HCT116 (cell line): ENCODE results near the gene ARFGAP3. TPM values are rescaled to one million over a fixed set of nuclear protein-coding genes. Genes with fewer than 3 reads are reported as not detected.

Experiments
- ATAC-seq: fragments of 200-7000 bp; cut with Tn5 transposase; 2 replicates; pipeline ENCODE4 v1.9.1; 2020; ENCODE audit warnings: mild to moderate bottlenecking, moderate library complexity
- BruUV-seq: library from RNA; stranded (reverse); fragments of 400-500 nt; replicated peaks from 2 replicates; lab custom pipeline; 2021; lab: Mats Ljungman, UMichigan
- CTCF ChIA-PET: fragments of 300-600 bp; sonication (Branson Sonifier 250); formaldehyde crosslinking; loops from one replicate; lab custom pipeline; 2021; ENCODE audit warnings: antibody characterized with exemption; lab: Charles Lee
- POLR2A ChIA-PET: fragments of 300-600, 350-600 bp; sonication (Branson Sonifier 250); formaldehyde crosslinking; loops from one replicate; lab custom pipeline; 2021; ENCODE audit warnings: antibody characterized with exemption; lab: Charles Lee
- RAD21 ChIA-PET, 2 experiments: fragments of 300-600 bp; sonication (Branson Sonifier 250); formaldehyde crosslinking; loops; one replicate each; lab custom pipeline; 2023; ENCODE audit warnings: low total read pairs in 2 of 2; ENCODE audit not compliant: uncharacterized antibody in 2 of 2, unreplicated experiment in 2 of 2, low non-redundant PET in 1 of 2; lab: Charles Lee
- DNase-seq: peaks from one replicate; pipeline ENCODE4 v3.0.0-alpha.2; 2010; ENCODE audit warnings: low read depth, low spot score
- H2AFZ ChIP-seq: fragments of 200-600 bp; shearing (Covaris generic), sonication (generic); 2 replicates; pipeline ENCODE4 v1.6.1; 2017; ENCODE audit warnings: low read depth, mixed run types, mixed read lengths, antibody characterized with exemption, low read length; ENCODE audit not compliant: poor library complexity, severe bottlenecking
- H3K27ac ChIP-seq: 2 replicates; pipeline ENCODE4 v1.5.1; 2012; ENCODE audit warnings: low read depth, low read length
- H3K27me3 ChIP-seq: fragments of 200-600 bp; sonication (generic); 2 replicates; pipeline ENCODE4 v1.6.1; 2016; ENCODE audit warnings: mixed run types, low read length, mixed read lengths; ENCODE audit not compliant: insufficient read depth
- H3K36me3 ChIP-seq, 2 experiments: fragments of 200-500 bp in 1 of 2; fragments of 200-600 bp in 1 of 2; sonication (Bioruptor generic) in 1 of 2; sonication (generic) in 1 of 2; 2 replicates each; pipeline versions ENCODE4 v1.5.1 to v1.6.1; 2014 to 2016; ENCODE audit warnings: low read length in 2 of 2, inconsistent platforms in 1 of 2, mixed read lengths in 1 of 2, mixed run types in 1 of 2; ENCODE audit not compliant: insufficient read depth in 2 of 2, control insufficient read depth in 1 of 2
- H3K4me1 ChIP-seq, 2 experiments: fragments of 200-600 bp in 1 of 2; sonication (generic) in 1 of 2; 2 replicates each; pipeline versions ENCODE4 v1.5.1 to v1.6.1; 2012 to 2017; ENCODE audit warnings: low read length in 2 of 2, inconsistent platforms in 1 of 2, mild to moderate bottlenecking in 1 of 2, mixed read lengths in 1 of 2, mixed run types in 1 of 2, moderate library complexity in 1 of 2; ENCODE audit not compliant: insufficient read depth in 2 of 2, control insufficient read depth in 1 of 2
- H3K4me2 ChIP-seq: fragments of 200-600 bp; sonication (generic); 2 replicates; pipeline ENCODE4 v1.6.1; 2017; ENCODE audit warnings: mixed run types, low read length, mixed read lengths
- H3K4me3 ChIP-seq, 2 experiments: fragments of 200-600 bp in 1 of 2; sonication (generic) in 1 of 2; replicated peaks in 1 of 2; 2 replicates each; pipeline ENCODE4 v1.5.1; 2011 to 2016; ENCODE audit warnings: low read length in 2 of 2, control low read depth in 1 of 2, low read depth in 1 of 2, mild to moderate bottlenecking in 1 of 2, mixed read lengths in 1 of 2, mixed run types in 1 of 2
- H3K79me2 ChIP-seq: fragments of 200-600 bp; sonication (generic); 2 replicates; pipeline ENCODE4 v1.6.1; 2017; ENCODE audit warnings: mild to moderate bottlenecking, mixed run types, low read length, moderate library complexity, mixed read lengths; ENCODE audit not compliant: insufficient read depth
- H3K9ac ChIP-seq: fragments of 200-600 bp; sonication (generic); 2 replicates; pipeline ENCODE4 v1.6.1; 2016; ENCODE audit warnings: low read length, mixed read lengths
- H3K9me2 ChIP-seq: fragments of 200-600 bp; sonication (generic), shearing (Covaris generic); 2 replicates; pipeline ENCODE4 v1.6.1; 2017; ENCODE audit warnings: mixed run types, mild to moderate bottlenecking, moderate library complexity; ENCODE audit not compliant: insufficient read depth
- H3K9me3 ChIP-seq, 2 experiments: fragments of 200-500 bp in 1 of 2; fragments of 200-600 bp in 1 of 2; sonication (Bioruptor generic) in 1 of 2; sonication (generic) in 1 of 2; 2 replicates each; pipeline ENCODE4 v1.6.1; 2014 to 2017; ENCODE audit warnings: low read length in 2 of 2, mixed read lengths in 2 of 2, inconsistent platforms in 1 of 2, low read depth in 1 of 2, mild to moderate bottlenecking in 1 of 2, mixed run types in 1 of 2, moderate library complexity in 1 of 2; ENCODE audit not compliant: control insufficient read depth in 1 of 2, insufficient read depth in 1 of 2
- H4K20me1 ChIP-seq: fragments of 200-600 bp; sonication (generic), shearing (Covaris generic); 2 replicates; pipeline ENCODE4 v1.6.1; 2017; ENCODE audit warnings: mixed run types, mild to moderate bottlenecking, moderate library complexity; ENCODE audit not compliant: insufficient read depth
- EGR1 ChIP-seq: IDR thresholded peaks from 2 replicates; pipeline ENCODE4 v1.6.1; 2012; ENCODE audit warnings: low read depth
- ELF1 ChIP-seq: IDR thresholded peaks from 2 replicates; pipeline ENCODE4 v1.6.1; 2012; ENCODE audit warnings: low read depth, borderline replicate concordance
- FOSL1 ChIP-seq: IDR thresholded peaks from 2 replicates; pipeline ENCODE4 v1.6.1; 2012; ENCODE audit warnings: low read depth
- JUND ChIP-seq: IDR thresholded peaks from 2 replicates; pipeline ENCODE4 v1.6.1; 2012
- POLR2A ChIP-seq: IDR thresholded peaks from 2 replicates; pipeline ENCODE4 v1.7.0; 2011; ENCODE audit warnings: borderline replicate concordance; ENCODE audit not compliant: insufficient read depth, insufficient read length; ENCODE audit errors: extremely low read depth
- POLR2AphosphoS5 ChIP-seq: IDR thresholded peaks from 2 replicates; pipeline ENCODE4 v1.6.1; 2011; ENCODE audit warnings: mild to moderate bottlenecking, low read depth, low read length, moderate library complexity
- RAD21 ChIP-seq: IDR thresholded peaks from 2 replicates; pipeline ENCODE4 v1.6.1; 2012; ENCODE audit warnings: low read depth, mild to moderate bottlenecking
- SIN3A ChIP-seq: IDR thresholded peaks from 2 replicates; pipeline ENCODE4 v1.6.1; 2012; ENCODE audit warnings: low read depth
- YY1 ChIP-seq: IDR thresholded peaks from 2 replicates; pipeline ENCODE4 v1.6.1; 2011; ENCODE audit warnings: low read length, low read depth, moderate library complexity, mild to moderate bottlenecking; ENCODE audit not compliant: insufficient replicate concordance; ENCODE audit errors: extremely low read depth
- intact Hi-C: fragments of 100-400 bp; cut with micrococcal nuclease; formaldehyde crosslinking; loops from 2 replicates; pipeline ENCODE4 v1.10.0; 2022
- total RNA-seq: library from RNA; stranded (reverse); gene quantifications from one replicate; pipeline ENCODE4 v1.2.1, GENCODE V29; 2021; ENCODE audit not compliant: unreplicated experiment
- TF ChIP-seq, protein P1 (sequence below): IDR thresholded peaks from 2 replicates; pipeline ENCODE4 v1.6.1; 2011; ENCODE audit warnings: mild to moderate bottlenecking, low read length, moderate library complexity; ENCODE audit not compliant: insufficient replicate concordance; ENCODE audit errors: extremely low read depth
- TF ChIP-seq, protein P2 (sequence below): IDR thresholded peaks from 2 replicates; pipeline ENCODE4 v1.6.1; 2012
- TF ChIP-seq, protein P3 (sequence below), 3 experiments: fragments of 200-600 bp in 1 of 3; sonication (generic) in 1 of 3; IDR thresholded peaks in 2 of 3; conservative IDR thresholded peaks in 1 of 3; 2 replicates each; pipeline ENCODE4 v1.5.1; 2012 to 2017; ENCODE audit warnings: low read depth in 2 of 3, low read length in 2 of 3, antibody characterized with exemption in 1 of 3, borderline replicate concordance in 1 of 3, control low read depth in 1 of 3, mild to moderate bottlenecking in 1 of 3, mixed read lengths in 1 of 3, mixed run types in 1 of 3, moderate library complexity in 1 of 3; ENCODE audit not compliant: insufficient read depth in 1 of 3
- TF ChIP-seq, protein P4 (sequence below): IDR thresholded peaks from 2 replicates; pipeline ENCODE4 v1.6.1; 2012; ENCODE audit warnings: low read depth

Gene ARFGAP3
- total RNA-seq, 1 experiment from 2014 or later, result 15.4 TPM

DNA sequence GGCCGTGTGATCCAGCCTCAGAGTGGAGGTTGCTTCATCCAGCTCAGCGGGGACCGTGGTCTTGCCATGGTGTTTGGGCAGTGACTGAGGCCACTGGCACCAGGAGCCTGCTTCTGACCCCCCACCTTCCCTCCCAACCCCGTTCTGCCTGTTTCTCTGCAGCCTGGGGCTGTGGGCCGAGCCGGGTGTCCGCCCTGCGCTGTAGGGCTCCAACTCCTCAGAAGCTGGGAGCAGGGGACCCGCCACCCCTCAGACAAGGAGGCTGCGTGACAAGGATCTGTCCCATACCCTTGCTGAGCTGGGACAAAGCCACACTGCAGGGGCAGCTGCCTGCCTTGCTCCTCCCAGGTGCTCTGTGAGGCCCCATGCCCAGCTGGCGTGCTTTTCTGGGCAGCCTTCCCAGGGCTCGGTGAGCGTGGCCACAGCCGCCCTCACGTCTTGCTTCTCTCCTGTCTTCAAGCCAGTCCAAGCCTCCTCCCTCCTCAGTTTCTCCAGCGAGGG is 11.7 kb upstream of the ARFGAP3 start:
- intact Hi-C loops, result loop anchor here (5.0 to 10.0 kb wide), 2 partner anchors 86 to 234 kb away; no protein-coding TSS in a partner anchor
- POLR2A ChIA-PET, result interaction anchor here (2.2 kb wide), 1 partner anchor 253 kb away, joined by 13 read pairs; the partner anchor contains the start of gene POLDIP3
- H3K4me1 ChIP-seq, result peaks cover 0 to 14% of the 10 kb centered on the region in 2 experiments; a peak in 3 of 4 replicates
- peaks cover 2 to 10% of the 10 kb centered on the region in 2 experiments; a peak in 2 of 4 replicates for H3K36me3 ChIP-seq
- H3K9me2 ChIP-seq, result no peaks in the 10 kb centered on the region
- H3K27ac ChIP-seq, result peak overlapping the region; percentile 7; the same call in 1 of the 2 replicates
- no peaks in the 10 kb centered on the region for H3K27me3 ChIP-seq
- DNase-seq (no peak), ATAC-seq (no peak)
- no peak overlapping the region for H2AFZ ChIP-seq
- CTCF ChIA-PET, result interaction anchor here (0.9 to 1.6 kb wide), 6 partner anchors 8 to 248 kb away, joined by 3 to 9 read pairs (median 5); no protein-coding TSS in a partner anchor
- no peaks in the 10 kb centered on the region for H3K9me3 ChIP-seq
- no peak overlapping the region for H3K9ac ChIP-seq
- no peaks in the 10 kb centered on the region for H3K79me2 ChIP-seq
- BruUV-seq, result no TSS peak
- H4K20me1 ChIP-seq, result no peaks in the 10 kb centered on the region
- no peak overlapping the region for H3K4me3 ChIP-seq
- H3K4me2 ChIP-seq, result no peak overlapping the region
- TF ChIP-seq, protein P1, sequence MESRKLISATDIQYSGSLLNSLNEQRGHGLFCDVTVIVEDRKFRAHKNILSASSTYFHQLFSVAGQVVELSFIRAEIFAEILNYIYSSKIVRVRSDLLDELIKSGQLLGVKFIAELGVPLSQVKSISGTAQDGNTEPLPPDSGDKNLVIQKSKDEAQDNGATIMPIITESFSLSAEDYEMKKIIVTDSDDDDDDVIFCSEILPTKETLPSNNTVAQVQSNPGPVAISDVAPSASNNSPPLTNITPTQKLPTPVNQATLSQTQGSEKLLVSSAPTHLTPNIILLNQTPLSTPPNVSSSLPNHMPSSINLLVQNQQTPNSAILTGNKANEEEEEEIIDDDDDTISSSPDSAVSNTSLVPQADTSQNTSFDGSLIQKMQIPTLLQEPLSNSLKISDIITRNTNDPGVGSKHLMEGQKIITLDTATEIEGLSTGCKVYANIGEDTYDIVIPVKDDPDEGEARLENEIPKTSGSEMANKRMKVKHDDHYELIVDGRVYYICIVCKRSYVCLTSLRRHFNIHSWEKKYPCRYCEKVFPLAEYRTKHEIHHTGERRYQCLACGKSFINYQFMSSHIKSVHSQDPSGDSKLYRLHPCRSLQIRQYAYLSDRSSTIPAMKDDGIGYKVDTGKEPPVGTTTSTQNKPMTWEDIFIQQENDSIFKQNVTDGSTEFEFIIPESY, result no peak
- TF ChIP-seq RAD21 (no peak), YY1 (no peak), ELF1 (no peak), FOSL1 (no peak), POLR2AphosphoS5 (no peak), EGR1 (no peak), POLR2A (no peak), JUND (no peak), SIN3A (no peak)
- TF ChIP-seq, protein P2, sequence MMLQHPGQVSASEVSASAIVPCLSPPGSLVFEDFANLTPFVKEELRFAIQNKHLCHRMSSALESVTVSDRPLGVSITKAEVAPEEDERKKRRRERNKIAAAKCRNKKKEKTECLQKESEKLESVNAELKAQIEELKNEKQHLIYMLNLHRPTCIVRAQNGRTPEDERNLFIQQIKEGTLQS, result no peak
- TF ChIP-seq, protein P3, sequence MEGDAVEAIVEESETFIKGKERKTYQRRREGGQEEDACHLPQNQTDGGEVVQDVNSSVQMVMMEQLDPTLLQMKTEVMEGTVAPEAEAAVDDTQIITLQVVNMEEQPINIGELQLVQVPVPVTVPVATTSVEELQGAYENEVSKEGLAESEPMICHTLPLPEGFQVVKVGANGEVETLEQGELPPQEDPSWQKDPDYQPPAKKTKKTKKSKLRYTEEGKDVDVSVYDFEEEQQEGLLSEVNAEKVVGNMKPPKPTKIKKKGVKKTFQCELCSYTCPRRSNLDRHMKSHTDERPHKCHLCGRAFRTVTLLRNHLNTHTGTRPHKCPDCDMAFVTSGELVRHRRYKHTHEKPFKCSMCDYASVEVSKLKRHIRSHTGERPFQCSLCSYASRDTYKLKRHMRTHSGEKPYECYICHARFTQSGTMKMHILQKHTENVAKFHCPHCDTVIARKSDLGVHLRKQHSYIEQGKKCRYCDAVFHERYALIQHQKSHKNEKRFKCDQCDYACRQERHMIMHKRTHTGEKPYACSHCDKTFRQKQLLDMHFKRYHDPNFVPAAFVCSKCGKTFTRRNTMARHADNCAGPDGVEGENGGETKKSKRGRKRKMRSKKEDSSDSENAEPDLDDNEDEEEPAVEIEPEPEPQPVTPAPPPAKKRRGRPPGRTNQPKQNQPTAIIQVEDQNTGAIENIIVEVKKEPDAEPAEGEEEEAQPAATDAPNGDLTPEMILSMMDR (IDR thresholded peaks at IDR 0.05 in 2 of 3, conservative IDR thresholded peaks at IDR 0.05 in 1 of 3; ENCODE audit: borderline replicate concordance in 1 of 3, insufficient read depth in 1 of 3, low read depth in 2 of 3, low read length in 2 of 3), result no peak
- TF ChIP-seq, protein P4, sequence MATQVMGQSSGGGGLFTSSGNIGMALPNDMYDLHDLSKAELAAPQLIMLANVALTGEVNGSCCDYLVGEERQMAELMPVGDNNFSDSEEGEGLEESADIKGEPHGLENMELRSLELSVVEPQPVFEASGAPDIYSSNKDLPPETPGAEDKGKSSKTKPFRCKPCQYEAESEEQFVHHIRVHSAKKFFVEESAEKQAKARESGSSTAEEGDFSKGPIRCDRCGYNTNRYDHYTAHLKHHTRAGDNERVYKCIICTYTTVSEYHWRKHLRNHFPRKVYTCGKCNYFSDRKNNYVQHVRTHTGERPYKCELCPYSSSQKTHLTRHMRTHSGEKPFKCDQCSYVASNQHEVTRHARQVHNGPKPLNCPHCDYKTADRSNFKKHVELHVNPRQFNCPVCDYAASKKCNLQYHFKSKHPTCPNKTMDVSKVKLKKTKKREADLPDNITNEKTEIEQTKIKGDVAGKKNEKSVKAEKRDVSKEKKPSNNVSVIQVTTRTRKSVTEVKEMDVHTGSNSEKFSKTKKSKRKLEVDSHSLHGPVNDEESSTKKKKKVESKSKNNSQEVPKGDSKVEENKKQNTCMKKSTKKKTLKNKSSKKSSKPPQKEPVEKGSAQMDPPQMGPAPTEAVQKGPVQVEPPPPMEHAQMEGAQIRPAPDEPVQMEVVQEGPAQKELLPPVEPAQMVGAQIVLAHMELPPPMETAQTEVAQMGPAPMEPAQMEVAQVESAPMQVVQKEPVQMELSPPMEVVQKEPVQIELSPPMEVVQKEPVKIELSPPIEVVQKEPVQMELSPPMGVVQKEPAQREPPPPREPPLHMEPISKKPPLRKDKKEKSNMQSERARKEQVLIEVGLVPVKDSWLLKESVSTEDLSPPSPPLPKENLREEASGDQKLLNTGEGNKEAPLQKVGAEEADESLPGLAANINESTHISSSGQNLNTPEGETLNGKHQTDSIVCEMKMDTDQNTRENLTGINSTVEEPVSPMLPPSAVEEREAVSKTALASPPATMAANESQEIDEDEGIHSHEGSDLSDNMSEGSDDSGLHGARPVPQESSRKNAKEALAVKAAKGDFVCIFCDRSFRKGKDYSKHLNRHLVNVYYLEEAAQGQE, result no peak
- RAD21 ChIA-PET, result interaction anchor here in 1 of 2 experiments (1.2 kb wide), 1 partner anchor 221 kb away, joined by 4 read pairs; no protein-coding TSS in a partner anchor
